GM19468 (cell line): ENCODE data around the gene TTC12.

Experiments
- ATAC-seq: cut with Tn5 transposase; IDR thresholded peaks from one replicate; pipeline ENCODE4 v1.9.1; 2021; ENCODE audit warnings: mild to moderate bottlenecking, moderate library complexity, moderate number of reproducible peaks; ENCODE audit not compliant: unreplicated experiment; ENCODE audit errors: extremely low read depth

Gene TTC12

DNA sequence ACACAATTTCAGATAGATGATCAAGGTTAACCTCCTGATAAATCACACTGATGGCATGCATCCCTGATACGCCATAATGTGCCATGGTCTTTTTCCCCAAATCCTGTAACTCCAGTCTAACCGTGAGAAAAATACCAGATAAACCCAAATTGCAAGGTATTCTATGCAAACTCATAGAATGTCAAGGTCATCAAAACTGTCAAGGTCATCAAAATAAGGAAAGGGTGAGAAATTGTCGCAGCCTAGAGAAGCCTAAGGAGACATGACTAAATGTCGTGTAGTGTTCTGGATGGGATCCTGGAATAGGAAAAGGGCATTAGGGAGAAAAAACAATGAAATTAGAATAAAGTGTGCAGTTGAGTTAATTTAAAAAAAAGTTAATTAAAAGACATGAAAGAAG lies 4.7 kb downstream of the TTC12 start:
- no peak for ATAC-seq

DNA sequence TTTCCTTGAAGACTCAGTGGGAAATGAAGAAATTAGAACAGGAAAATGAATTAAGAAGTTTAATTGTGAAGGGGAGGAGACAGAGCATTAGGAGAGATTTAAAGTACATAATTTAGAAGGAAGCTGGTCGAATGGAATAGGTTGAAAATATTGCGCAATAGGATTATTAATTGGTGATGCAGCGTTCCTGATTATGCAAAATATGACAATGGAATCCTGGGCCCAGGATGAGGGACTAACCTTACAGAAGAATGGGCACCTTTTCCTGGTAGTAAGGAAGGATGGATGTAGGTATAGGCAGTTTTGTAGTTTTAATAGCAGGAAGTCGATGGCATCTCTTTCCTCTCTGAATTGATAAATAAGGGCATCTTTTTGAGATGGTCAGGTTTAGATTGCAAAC lies 7.8 kb downstream of the TTC12 start:
- no peak for ATAC-seq

DNA sequence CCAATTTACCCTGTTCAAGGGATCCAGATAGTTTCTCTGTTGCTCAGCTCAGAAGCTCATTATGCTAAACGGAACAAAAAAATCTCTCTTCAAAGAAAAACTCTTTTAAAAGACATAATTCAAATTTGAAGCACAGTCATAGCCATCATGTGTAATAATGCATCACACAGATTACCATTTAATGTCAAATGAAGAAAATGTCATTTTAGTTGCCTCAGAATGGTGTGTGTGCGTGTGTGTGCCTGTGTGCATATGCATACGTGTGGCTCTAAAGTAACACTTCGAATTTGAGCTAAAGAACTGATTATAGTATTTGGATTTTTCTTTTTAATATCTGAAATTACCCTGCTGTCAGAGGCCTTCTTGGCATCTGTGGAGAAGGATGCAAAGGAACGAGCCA lies 9.9 kb downstream of the TTC12 start:
- no peak for ATAC-seq

DNA sequence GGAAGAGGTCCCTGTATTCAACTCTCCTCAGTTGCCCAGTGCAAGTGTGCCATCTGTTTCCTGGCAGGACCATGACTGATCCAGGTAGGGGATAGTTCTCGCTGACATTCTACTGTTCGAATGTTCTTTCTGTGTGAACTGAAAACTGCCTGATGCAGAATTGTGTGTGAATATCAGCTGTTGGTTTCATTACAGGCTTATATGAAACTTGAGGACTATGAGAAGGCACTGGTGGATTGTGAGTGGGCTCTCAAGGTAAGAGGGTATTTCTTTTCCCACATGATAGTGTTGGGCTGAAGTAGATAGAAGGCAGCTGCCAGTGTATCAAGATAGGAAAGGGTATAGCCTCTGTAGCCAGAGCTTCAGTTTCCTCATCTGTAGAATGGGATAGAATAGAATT lies 15.3 kb downstream of the TTC12 start:
- ATAC-seq = peak; percentile 30

DNA sequence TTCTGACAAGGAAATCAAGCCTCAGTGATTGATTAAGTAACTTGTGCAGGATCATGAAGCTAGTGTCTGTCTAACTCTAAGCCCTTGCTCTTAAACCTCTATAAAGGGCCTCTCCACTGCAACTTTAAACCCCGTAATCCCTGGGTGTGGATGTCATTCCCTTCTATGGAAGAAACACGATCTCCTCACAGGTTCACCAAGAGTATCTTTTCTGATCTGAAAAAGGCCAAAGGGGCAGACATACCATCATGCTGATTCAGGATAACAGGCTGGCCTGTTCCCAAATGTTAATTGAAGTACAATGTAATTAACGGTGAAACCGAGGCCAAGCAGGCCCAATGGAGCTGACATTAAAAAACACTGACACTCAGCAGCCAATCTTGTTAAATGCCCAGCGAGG lies 17.1 kb downstream of the TTC12 start:
- no peak for ATAC-seq

DNA sequence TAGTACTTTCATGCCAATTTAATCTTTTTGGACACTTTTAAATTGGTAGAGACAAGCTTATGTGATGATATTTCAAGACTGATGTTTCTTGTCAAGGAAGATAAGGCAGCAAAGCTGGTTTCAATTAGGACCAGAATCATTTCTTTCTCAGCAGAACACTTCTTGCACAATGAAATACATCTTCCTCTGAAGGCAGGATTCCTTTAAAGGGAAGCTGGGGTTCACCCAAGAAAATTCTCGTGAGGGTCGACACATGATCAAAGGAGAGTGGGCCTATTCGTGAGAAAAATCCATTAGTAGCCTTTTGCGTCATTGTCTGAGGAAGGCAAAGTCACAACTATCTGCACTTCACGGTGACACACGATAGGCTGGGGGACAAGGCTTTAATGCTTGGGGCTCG lies 17.6 kb downstream of the TTC12 start:
- no peak for ATAC-seq

DNA sequence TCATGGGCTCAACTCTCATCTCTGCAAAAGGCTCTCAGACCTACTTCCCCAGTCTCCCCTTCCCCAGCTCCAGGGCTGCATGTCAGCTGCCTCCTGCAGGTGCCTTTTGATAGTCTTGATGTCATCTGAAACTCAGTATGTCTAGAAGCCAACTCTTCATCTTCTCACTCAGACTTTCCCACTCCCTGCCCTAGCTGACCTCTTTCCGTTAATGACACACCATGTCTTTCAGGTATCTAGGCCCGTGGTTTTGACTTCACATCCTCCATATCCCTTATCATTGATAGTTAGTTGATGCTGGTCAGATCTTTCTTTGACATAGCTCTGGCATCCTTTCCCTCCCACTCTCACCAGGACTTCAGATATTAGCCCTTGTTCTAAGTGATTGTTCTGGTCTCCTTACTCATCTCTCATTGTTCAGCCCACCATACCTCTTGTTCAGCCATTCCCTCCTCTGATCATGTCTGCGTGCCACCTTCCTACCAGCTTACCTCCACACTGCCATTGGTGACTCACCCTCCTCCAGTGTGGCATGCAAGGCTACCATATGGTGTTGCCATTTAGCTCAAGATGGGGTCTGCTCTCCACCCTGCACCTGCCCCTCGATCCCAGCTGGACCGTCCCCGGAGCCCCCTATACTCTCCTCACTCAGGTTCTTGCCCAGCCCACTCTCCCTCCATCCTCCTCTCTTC lies 18.4 kb downstream of the TTC12 start:
- no peak for ATAC-seq

DNA sequence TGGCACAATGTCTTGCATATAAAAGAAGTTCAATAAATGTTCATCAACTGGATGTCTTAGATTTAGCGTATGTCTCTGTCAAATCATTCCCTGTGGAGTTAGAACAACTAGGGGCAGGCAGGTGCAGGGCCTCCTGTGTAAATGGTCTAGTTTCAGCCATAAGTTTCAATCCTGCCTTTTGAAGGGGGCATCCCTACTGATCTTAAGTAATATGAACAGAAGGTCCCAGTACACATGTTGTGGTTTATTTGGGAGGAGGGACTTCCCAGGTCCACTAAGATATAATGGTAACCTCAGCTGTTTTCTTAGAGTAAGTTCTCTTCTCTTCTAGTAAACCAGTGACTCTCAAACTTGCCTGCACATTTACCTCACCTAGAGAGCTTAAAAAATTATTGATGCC lies 19.8 kb downstream of the TTC12 start:
- ATAC-seq = no peak

DNA sequence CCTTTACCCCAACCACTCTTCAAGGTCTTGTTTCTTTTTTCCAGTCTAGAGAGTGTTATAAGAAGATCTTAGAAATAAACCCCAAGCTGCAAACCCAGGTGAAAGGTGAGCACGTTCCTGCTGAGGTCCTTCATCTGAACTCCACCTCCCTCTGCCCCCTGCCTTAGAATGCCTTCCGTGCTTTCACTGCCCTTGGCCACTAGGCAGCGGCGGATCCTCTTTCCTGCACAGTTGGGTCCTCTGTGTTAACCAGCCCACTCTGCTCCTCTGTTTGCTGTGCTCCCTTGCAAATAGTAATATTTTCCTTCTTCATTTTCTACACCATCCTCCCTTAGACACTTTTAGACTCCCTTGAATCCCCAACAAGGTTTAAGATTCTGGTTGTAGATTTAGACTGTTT lies 24.3 kb downstream of the TTC12 start:
- no peak for ATAC-seq

DNA sequence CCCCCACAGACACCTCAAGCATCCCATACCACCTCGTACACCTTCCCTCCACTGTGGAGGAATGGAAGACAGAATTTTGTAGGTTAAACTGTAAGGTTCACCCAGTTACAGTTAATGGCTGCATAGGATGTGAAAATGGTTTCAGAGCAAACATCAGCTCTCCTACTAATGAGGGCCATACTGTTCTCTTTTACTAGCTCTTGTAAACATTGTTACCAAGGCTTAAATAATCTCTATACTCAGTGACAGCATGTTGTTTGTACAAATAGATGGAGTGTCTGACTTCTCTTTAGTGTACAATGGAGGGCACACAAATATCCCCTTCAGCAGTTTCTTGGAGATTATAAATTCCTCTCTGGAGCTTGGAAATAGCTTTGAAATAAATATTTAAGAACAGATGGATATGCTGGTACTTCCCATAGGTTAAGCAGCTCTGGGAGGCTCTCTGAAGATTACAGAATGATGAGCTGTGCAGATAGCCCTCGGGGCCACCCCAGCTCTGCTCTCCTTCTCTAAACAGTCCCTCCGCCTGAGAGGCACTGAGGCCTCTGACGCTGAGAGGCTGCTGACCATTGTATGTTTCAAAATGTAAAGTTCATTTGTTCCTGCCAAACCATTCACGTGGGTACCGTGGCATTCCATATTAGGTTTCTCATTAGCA lies 25.7 kb downstream of the TTC12 start:
- no peak for ATAC-seq

DNA sequence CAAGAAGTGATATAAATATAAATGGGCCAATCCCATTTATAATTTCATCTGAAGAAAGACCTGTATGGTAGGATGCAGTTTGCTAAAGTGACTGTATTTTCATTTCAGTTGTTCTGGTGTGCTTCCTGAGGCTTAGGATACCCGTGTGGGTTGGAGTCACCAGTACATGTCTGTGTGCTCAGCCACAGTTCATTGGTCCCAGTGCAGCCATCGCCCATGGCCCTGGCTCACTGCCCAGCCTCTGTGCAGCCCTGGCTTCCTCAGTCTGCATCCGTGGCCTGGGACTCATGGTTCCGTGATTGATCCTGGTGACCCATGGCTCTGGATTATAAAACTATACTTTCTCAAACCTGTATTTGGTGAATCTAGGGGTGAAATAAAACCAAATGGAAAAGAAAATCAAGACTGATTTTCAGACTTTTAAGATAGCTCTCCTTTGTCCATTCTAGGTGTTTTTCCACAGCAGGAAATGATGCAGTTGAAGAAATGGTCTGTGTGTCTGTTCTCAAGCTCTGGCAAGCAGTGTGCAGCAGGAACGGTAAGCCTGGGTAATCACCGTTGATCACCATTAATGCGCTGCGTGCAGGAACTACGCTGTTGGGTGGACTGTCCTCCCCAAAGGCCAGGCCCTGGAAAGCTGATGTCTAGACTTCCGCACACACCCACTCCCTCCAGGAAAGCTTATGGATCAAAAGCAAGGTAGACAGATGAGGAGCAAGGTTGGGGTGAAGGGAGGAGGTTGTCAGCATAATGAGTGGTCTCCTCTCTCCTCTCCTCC lies 27.2 kb downstream of the TTC12 start:
- no peak for ATAC-seq

DNA sequence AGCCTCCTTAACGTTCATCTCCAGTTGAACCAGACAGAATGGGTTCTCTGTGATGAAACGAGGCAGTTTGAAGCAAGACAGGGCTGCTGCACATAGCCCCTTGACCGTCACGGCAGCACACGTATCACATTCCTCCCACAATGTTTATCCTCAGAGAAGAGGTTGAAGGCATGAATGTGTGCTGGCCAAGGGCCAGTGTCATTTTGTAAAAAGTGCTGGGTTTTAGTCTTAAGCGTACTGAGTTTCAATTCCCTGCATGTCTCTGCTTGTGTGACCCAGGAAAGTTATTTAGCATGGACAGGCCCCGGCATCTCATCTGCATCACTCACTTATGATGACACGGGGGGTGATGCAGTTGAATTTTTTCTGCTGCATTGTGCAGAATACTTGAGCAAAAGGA lies 31.6 kb downstream of the TTC12 start:
- ATAC-seq = no peak

DNA sequence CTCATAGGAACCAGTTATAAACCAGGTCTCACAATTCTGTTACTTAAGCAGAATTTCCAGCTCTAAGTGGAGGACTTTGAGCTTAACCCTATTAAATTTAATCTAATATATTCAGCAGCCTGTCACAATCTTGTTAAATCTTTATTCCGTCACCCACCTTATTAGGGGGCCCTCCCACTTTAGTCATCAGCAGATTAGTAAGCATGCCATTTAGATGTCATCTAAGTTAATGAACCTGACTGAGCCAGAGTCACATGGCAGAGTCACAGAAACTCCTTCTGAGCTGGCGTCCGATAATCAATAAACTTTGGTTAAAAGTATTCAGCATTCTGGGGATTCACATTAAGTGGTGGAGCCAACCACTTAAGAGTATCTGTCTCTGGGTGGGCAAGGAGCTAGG lies 35.1 kb downstream of the TTC12 start:
- no peak for ATAC-seq

DNA sequence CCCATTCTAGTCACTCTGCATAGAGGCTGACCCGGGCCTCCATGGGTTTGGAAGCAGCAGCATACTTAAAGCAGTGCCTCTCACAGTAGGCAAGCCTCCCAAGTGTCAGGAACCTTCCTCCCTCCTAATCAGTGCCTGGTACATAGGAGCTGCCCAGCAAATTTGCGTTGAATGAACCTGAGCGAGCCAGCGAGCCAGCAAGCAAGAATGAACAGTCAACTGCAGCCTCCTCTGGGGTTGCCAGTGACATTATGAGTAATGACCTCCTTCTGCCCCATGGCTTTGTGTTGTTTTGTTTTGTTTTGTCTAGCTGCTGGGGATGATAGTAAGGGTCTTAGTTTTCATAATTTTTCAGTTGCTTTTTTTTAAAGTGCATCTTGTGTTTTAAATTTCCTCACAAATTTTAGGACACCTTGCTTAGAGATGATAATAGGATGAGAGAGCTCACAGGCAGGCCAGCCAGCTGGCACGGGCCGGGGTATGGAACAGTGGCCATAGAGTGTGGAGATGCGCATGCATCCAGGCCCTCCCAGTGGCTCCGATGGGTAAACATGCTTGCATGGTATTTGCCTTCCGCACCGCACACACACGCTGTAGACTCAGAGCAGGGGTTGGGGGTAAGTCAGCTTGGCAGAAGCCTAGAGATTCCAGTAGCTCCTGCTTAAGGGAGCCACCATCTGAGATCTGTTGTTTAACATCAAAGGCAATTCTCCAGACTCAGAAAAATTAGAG lies 36.1 kb downstream of the TTC12 start:
- ATAC-seq = no peak

DNA sequence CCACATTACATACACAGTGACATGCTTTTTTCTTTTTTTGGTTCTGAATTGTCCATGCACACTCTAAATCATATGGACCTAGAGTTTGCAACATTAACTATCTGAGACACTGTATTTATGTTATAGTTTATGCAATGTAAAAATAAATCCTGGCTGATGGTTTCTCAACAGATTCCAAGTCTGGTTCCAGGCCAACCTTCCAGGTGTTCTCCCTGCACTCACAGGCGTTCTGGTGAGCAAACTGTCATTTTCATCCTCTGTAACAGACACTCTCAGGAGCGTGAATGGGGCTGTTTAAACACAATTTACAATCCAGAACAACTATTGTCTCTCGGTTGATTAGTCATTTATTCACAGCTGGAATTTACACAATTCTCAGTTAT lies 36.7 kb downstream of the TTC12 start:
- no peak for ATAC-seq

DNA sequence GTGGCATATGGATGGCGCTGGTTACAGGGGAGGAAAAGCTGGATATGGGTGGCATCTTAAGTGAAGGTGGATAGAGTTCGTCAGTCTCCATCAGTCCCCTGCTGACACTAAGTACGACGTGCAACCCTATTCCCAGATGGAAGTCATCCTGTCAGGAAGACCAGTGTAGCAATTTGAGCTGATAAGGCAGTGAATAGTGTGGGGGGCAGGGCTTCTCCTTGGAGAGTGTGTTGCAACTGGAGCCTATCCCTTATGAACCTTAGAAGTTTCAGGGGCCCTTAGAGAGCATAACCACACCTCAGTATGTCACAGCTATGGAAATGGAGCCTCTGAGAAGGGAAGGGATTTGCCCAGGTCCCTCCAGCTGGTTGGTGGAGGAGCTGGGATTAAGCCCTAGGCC lies 37.1 kb downstream of the TTC12 start:
- ATAC-seq = no peak

DNA sequence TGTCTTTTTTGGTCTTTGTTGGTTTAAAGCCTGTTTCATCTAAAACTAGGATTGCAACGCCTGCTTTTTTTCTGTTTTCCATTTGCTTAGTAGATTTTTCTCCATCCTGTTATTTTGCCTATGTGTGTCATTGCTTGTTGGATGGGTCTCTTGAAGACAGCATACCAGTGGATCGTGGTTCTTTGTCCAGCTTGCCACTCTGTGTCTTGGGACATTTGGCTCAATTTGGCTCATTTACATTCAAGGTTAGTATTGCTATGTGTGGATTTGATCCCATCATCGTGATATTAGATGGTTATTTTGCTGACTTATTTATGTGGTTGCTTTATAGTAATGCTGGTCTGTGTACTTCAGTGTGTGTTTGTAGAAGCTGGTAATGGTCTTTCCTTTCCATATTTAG lies 41.8 kb downstream of the TTC12 start:
- no peak for ATAC-seq

DNA sequence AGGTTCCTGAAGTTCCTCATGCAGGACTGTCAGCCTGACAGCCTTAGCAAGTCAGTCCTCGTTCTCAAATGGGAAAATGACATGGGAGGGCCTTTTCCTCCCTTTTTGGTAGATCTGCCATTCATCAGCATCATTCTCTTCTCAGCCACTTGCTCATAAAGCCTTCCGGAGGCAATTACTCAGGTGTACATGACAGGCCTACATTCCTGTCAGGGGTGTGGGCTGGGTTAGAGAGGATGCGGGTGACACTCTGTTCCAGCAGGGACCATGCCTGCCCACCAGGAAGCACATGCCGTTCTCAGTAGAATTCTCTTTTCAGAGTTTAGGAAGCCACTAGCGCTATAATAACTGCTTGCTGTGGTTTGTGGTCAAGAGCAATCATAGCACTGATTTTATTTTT lies 49.0 kb downstream of the TTC12 start:
- ATAC-seq = no peak

DNA sequence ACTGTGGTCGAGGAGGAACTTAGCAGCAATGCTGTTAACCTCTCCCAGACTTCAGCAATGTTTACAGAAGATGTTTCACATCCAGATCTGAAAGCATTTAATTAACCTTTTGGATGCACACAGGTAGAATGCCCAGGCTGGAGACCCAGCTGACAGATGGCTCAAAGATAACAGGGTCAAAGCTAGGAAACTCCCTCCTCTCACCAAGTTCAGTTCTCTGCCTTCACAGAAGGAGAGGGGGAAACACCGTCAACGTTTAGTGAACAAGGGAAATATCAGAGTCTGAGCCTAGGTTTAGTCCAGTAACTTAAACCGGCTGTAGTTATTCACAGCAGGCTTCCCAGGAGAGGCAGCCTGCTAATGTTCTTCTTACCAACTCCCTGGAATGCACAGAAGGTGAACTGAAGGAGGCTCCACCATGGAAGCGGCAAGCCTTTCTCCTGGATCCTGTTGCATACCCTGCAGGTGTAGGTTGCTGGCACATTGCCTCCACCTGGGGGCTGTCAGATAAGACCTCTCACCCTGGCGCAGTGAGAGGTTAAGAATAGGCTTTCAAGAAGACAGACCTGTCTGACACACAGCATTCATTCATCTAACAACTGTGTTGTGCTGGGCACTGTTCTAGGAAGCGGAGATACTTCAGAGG lies 49.7 kb downstream of the TTC12 start:
- no peak for ATAC-seq

DNA sequence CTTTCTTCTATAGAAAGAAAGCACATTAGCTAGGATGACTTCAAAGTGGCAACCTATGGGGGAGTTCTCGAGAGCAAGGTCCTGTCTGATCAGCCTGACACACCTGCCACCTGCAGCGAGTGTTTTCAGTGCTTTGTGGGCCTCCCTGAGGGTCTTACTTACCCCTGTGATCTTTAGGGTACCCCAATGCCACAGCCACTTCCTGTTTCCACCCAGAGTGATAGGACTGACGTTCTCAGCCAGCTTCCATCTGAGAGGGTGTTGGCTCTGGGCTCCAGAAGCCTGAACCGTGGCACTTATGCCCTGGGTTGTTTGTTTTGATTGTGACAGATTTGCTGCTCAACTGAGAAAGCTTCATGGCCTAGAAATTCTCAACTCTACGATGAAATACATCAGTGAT lies 51.5 kb downstream of the TTC12 start:
- ATAC-seq = no peak
